ENCODE measurements around the gene ZNF17.
A peak's percentile ranks its signal among the peaks of the same experiment; 100 is the strongest.
"Not testable (repeated sequence)": the region's sequence is repeated elsewhere in the genome, so short reads cannot be mapped to it uniquely, and the experiment has no call there.

The ZNF17 gene

GRCh38 chr19:57410877-57411671 is at the start of gene ZNF17:
TSS of gene ZNF17 (plus strand) at chr19:57411161. CDS start at chr19:57413616, 2,455 bp downstream.
- DNase-seq, result peak; percentile 87 to 92

- DNase-seq, result no peak
Observed at GRCh38 chr19:57362419-57362818, 48.5 kb upstream of the ZNF17 start.

GRCh38 chr19:57362997-57363687 is 47.8 kb upstream of the ZNF17 start, which contains the start of the genes TRAPPC2B and ZNF547:
TSS of gene TRAPPC2B (plus strand) at chr19:57363551. CDS start at chr19:57364834, 1,283 bp downstream.
TSS of gene ZNF547 (plus strand) at chr19:57363551. CDS start at chr19:57368556, 5,005 bp downstream.
- peak; percentile 93 to 96 for DNase-seq

- DNase-seq, result no peak
Observed at GRCh38 chr19:57363688-57364181, 47.2 kb upstream of the ZNF17 start.

DNA sequence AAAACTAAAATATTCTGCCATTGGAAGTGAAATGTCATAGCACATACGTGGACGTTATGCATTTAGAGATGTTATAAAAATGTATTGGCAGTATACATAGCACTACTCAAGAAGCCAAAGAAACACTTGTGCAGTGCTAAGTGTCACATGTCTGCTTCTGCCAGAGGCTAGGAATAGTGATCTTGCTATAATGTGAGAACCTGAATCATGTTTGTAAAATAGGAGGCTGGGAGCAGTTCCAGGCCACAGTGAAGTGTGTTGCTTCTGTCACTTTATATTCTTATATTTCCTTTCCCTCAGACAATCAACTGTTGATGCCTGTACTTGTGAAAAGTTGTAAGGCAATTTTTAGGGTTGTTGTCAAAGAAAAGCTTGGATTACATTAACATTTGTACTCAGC is 44.2 kb upstream of the ZNF17 start:
- DNase-seq, result no peak

- no peak for DNase-seq
Observed at GRCh38 chr19:57374179-57374578, 36.8 kb upstream of the ZNF17 start.

GRCh38 chr19:57374647-57375046 is 36.3 kb upstream of the ZNF17 start:
- not testable (repeated sequence) for DNase-seq

DNA sequence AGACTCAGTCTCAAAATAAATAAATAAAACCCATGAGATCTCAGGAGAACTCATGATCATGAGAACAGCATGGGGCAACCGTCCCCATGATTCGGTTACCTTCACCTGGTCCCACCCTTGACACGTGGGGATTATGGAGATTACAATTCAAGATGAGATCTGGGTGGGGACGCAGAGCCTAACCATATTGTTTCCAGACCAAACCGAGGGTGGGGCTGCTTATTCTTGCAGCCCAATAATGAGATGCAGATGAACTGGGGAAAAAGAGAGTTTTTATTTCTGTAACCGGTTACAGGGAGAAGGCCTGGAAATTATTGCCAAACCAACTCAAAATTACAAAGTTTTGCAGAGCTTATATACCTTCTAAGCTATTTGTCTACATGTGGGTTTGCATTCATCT is 34.8 kb upstream of the ZNF17 start:
- DNase-seq, result no peak

DNA sequence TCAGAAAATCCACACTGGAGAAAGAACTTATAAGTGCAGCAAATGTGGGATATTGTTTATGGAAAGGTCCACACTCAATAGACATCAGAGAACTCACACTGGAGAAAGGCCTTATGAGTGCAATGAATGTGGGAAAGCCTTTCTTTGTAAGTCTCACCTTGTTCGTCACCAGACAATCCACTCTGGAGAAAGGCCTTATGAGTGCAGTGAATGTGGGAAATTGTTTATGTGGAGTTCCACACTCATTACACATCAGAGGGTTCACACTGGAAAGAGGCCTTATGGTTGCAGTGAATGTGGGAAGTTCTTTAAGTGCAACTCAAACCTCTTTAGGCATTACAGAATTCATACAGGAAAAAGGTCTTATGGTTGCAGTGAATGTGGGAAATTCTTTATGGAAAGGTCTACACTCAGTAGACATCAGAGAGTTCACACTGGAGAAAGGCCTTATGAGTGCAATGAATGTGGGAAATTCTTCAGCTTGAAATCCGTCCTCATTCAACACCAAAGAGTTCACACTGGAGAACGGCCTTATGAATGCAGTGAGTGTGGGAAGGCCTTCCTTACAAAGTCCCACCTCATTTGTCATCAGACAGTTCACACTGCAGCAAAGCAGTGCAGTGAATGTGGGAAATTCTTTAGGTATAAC is 33.3 kb upstream of the ZNF17 start:
- DNase-seq, result no peak

- DNase-seq, result no peak
Observed at GRCh38 chr19:57380923-57381322, 30.0 kb upstream of the ZNF17 start.

DNA sequence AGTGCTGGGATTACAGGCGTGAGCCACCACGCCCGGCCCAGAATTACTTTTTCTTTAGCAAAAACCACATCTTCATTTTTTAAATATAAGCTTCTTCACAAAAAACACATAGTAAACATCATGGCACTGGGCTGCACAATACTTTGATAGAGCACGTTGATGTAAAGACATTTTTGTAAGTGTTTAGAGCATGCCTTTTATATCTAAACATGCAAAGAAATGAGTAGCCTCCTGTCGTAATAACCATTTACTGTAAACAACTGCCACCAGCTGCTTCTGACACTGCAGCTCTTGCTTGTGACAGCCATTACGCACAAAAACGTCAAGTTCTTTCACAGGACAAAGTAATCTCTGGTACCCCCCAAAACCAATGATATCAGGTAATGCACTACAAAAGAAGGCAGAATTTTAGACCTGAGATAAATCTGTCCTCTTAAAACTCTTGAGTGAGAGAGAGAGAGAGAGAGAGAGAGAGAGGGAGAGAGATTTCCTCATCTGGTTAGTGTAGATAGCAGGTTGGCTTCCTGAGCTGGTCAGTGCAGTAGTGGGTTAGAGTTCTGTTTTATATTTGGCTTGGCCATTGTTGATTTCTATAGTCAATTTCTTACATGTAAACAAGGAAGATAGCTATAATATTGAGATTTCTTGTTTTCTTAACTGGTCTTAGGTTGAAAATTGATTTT is 28.0 kb upstream of the ZNF17 start:
- no peak for DNase-seq

DNA sequence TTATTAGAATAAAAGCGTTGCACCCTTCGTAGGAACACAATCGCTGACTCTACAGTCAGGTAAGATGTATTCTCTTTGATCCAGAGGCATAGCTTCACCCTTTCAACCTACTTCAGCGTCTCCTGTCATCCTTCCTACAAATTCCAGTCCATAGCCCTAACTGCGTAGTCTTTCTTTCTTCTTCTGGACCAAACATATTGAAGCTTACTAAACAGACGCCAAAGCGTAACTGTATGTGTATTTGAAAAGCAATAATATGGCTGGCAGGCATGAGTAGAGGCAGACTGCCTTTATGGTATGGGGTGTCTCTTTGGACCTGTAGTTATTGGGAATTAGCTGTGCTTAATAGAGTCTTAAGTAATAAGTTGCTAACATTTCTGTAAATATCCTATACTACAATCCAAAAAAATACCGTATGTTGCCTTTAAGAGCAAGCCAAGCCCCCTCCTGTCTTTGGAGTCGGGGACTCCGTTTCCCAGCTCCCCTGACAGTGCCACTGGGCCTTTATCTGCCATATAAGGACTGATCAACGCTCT is 21.7 kb upstream of the ZNF17 start:
- no peak for DNase-seq

DNA sequence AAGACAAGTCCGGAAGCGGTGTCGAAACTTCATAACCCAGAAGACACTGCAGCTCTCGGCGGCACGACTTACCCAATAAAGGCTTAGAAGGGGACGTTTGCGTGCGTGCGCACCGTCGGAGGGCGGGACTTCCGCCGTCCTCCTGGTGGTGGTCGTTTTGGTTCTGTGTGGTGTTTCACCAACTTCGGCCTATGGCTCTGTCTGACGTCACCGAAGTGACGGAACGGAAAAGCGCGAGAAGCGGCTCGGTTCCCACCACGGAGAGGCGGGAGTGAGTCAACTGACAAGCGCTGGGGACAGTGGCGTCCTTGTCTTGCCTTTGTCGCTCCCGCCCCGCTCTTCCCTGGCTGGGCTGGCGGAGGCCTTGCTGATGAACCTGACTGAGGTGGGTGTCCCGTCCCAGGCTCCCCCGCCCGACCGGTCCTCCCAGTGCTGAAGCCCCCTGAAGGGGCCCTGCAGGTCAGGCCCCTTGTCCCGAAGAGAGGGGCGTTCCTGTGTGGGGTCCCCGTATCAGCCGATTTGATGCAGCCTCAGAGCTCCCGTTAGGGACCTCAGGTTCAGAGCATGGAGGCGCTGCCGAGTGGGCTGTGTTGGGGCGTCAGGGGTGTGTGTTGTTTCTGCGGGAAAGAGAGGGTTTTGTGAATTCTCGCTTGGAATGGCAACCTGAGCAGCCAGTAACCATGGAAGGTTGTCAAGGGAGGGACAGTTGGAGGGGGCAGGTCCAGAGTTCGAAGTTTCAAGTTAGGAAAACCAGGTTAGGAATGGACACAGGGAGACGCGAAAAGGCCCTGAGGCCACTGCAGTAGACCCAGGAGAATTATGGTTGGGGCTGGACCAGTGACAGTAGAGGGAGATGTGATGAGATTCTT is 21.0 kb upstream of the ZNF17 start, which contains the start of gene ZNF548:
TSS of gene ZNF548 (plus strand) at position 125 of the 869 bp plus-strand sequence. CDS start at position 371, 246 bp downstream.
- DNase-seq, result peak; percentile 92 to 94

DNA sequence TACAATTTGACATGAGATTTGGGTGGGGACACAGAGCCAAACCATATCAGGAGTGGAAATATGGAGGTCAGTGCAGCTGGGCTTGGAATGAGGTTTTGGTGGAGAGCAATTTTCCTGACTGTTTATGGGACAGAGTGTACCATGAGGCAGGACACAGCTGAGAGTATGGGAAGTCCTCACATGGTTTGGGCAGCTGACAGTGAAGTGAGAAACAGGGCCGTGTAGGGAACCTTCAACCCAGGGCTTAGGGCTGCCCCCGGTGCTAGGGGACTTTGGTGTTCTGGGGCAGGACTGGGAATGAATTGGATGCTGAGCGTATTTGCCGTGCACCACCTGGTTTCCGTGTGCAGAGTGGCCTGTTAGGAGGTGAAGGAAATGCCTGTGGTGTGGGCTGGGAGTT is 15.3 kb upstream of the ZNF17 start:
- DNase-seq, result no peak

DNA sequence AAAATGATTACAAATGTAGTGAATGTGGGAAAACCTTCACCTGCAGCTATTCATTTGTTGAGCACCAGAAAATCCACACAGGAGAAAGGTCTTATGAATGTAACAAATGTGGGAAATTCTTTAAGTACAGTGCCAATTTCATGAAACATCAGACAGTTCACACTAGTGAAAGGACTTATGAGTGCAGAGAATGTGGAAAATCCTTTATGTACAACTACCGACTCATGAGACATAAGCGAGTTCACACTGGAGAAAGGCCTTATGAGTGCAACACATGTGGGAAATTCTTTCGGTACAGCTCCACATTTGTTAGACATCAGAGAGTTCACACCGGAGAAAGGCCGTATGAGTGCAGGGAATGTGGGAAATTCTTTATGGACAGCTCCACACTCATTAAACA is 12.1 kb upstream of the ZNF17 start:
- DNase-seq, result no peak

DNA sequence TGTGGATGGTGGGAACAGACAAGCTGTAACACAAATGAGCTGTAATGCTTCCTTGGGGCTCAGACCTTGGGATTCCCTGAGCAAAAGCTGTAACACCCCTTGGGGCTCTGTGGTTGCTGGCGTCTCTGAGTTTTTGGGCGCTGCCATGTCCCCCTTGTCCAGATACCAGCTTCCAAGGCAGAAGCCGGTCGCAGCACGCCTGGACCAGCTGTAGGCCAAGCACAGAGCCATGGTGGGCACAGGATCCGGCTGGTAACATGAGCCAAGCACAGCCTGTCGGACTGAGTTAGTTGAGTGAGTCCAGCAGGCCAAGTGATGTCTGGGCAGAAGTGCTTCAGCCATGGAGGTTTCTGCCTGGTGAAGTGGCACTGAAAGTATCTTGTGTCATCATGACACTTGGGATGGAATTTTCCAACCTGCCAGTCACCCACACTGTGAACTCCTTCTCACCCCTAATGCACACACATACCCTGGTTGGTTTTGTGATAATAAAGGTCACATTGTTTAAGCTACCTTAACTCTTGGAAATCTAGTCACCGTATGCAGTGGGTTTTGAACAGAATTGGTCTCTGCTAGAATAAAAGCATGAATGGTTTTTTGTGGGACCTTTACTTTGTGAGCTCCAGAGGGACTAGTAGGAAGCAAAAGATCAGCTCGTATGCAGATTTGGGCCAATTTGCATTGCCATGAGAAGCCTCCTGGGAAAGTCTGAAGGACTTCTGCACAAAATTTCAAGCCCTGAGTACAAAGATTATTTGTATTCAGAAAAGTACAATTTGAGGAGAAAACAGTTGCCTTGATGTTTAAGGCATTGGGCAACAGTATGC is 7.0 kb upstream of the ZNF17 start:
- no peak for DNase-seq

GRCh38 chr19:57406516-57407123 is 4.3 kb upstream of the ZNF17 start:
- peak; percentile 69 for DNase-seq

- no peak for DNase-seq
Observed at GRCh38 chr19:57419439-57419838, 8.5 kb downstream of the ZNF17 start.

DNA sequence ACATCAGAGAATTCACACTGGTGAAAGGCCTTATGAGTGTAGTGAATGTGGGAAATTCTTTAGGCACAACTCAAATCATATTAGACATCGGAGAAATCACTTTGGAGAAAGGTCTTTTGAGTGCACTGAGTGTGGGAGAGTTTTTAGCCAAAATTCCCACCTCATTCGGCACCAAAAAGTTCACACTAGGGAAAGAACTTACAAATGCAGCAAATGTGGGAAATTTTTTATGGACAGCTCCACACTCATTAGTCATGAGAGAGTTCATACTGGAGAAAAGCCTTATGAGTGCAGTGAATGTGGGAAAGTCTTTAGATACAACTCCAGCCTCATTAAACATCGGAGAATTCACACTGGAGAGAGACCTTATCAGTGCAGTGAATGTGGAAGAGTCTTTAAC is 10.1 kb downstream of the ZNF17 start:
- no peak for DNase-seq

Measured in AML-193 (cell line).